HK-2 (cell line): ENCODE measurements around the gene CBR4.
"Not testable (repeated sequence)": the region's sequence is repeated elsewhere in the genome, so short reads cannot be mapped to it uniquely, and the experiment has no call there.

Experiments used
- DNase-seq: peaks from one replicate; pipeline ENCODE4 v3.0.0-alpha.2; 2018; ENCODE audit not compliant: unreplicated experiment

Gene CBR4

GRCh38 chr4:169010125-169011023, at the start of gene CBR4:
Gene CBR4, minus strand, starts transcription at chr4:169010255. Its CDS starts 166 bp downstream, at chr4:169010089.
- peak; percentile 96 for DNase-seq

GRCh38 chr4:169059306-169060211, 49.5 kb upstream of the CBR4 start:
- DNase-seq = no peak

- no peak for DNase-seq
Measured at GRCh38 chr4:169058312-169058711, 48.3 kb upstream of the CBR4 start.

GRCh38 chr4:169054879-169055278, 44.8 kb upstream of the CBR4 start:
- no peak for DNase-seq

- no peak for DNase-seq
Measured at GRCh38 chr4:169052594-169052945, 42.5 kb upstream of the CBR4 start.

GRCh38 chr4:169051761-169052593, 41.9 kb upstream of the CBR4 start:
- DNase-seq = no peak

GRCh38 chr4:169050881-169051760, 41.1 kb upstream of the CBR4 start:
- no peak for DNase-seq

- no peak for DNase-seq
Measured at GRCh38 chr4:169050284-169050683, 40.2 kb upstream of the CBR4 start.

- no peak for DNase-seq
Measured at GRCh38 chr4:169048868-169049414, 38.9 kb upstream of the CBR4 start.

- no peak for DNase-seq
Measured at GRCh38 chr4:169047956-169048355, 37.9 kb upstream of the CBR4 start.

GRCh38 chr4:169045862-169046584, 36.0 kb upstream of the CBR4 start:
- DNase-seq = no peak

GRCh38 chr4:169044714-169045447, 34.8 kb upstream of the CBR4 start:
- DNase-seq = no peak

GRCh38 chr4:169042608-169043007, 32.6 kb upstream of the CBR4 start:
- DNase-seq = no peak

GRCh38 chr4:169040559-169041261, 30.7 kb upstream of the CBR4 start:
- no peak for DNase-seq

- no peak for DNase-seq
Measured at GRCh38 chr4:169039251-169039954, 29.3 kb upstream of the CBR4 start.

- DNase-seq = no peak
Measured at GRCh38 chr4:169037506-169037905, 27.5 kb upstream of the CBR4 start.

GRCh38 chr4:169035871-169036620, 26.0 kb upstream of the CBR4 start:
- not testable (repeated sequence) for DNase-seq
